Calu3 (cell line): ENCODE results near the gene SGK1. TPM values are rescaled to one million over a fixed set of nuclear protein-coding genes. Genes with fewer than 3 reads are reported as not detected.

Experiments
- Bru-seq: library from RNA; stranded (reverse); fragments of 400-500 nt; gene quantifications from one replicate; lab custom pipeline; 2021; lab: Mats Ljungman, UMichigan
- BruChase-seq, 2 experiments: library from RNA; stranded (reverse); fragments of 400-500 nt; gene quantifications; one replicate each; lab custom pipeline; 2021; lab: Mats Ljungman, UMichigan
- BruUV-seq: library from RNA; stranded (reverse); fragments of 400-500 nt; replicated peaks from 2 replicates; lab custom pipeline; 2021; lab: Mats Ljungman, UMichigan
- CTCF ChIA-PET: fragments of 300-600 bp; sonication (Branson Sonifier 250); formaldehyde crosslinking; loops from one replicate; lab custom pipeline; 2022; ENCODE audit warnings: antibody characterized with exemption; lab: Charles Lee
- DNase-seq: peaks from one replicate; pipeline ENCODE4 v3.0.0; 2022
- H3K27ac Mint-ChIP-seq: one replicate; pipeline ENCODE4 v1.8.0; 2022; ENCODE audit warnings: mixed read lengths; ENCODE audit not compliant: unreplicated experiment
- H3K27me3 Mint-ChIP-seq: one replicate; pipeline ENCODE4 v1.8.0; 2022; ENCODE audit warnings: mixed read lengths; ENCODE audit not compliant: unreplicated experiment
- H3K36me3 Mint-ChIP-seq: one replicate; pipeline ENCODE4 v1.8.0; 2022; ENCODE audit warnings: mild to moderate bottlenecking, moderate library complexity, mixed read lengths; ENCODE audit not compliant: insufficient read depth, unreplicated experiment
- H3K4me1 Mint-ChIP-seq: one replicate; pipeline ENCODE4 v1.8.0; 2022; ENCODE audit warnings: mild to moderate bottlenecking, low read depth, mixed read lengths; ENCODE audit not compliant: unreplicated experiment
- H3K4me3 Mint-ChIP-seq: one replicate; pipeline ENCODE4 v1.8.0; 2022; ENCODE audit warnings: mild to moderate bottlenecking, low read depth, moderate library complexity, mixed read lengths; ENCODE audit not compliant: unreplicated experiment
- H3K9me3 Mint-ChIP-seq: one replicate; pipeline ENCODE4 v1.8.0; 2022; ENCODE audit warnings: low read depth, mixed read lengths; ENCODE audit not compliant: unreplicated experiment
- CTCF ChIP-seq: fragments of 200-600 bp; IDR thresholded peaks from one replicate; pipeline ENCODE4 v1.8.0; 2022; ENCODE audit warnings: antibody characterized with exemption; ENCODE audit not compliant: unreplicated experiment
- intact Hi-C: fragments of 100-400 bp; cut with micrococcal nuclease; formaldehyde crosslinking; loops from one replicate; pipeline ENCODE4 v1.10.0; 2022; ENCODE audit not compliant: unreplicated experiment
- long read RNA-seq: library from polyadenylated mRNA; stranded (forward); transcript quantifications from one replicate; pipeline ENCODE4 v2.0.0, GENCODE V29; 2022
- total RNA-seq: library from RNA; stranded (reverse); gene quantifications from 2 replicates; pipeline ENCODE4 v1.2.3, GENCODE V29; 2022

SGK1 gene
- 18.7 and 21.8 TPM in 2 replicates for total RNA-seq
- percentile 33 among the genes with signal in this experiment for Bru-seq, nascent RNA
- BruChase-seq, experiment 1, labeled RNA remaining after a 6-hour chase = percentile 19 among the genes with signal in this experiment
- percentile 29 among the genes with signal in this experiment for BruChase-seq, experiment 2, labeled RNA remaining after a 2-hour chase
- long read RNA-seq, transcript SGK1-201 (12 exons, 2,401 nt) = major isoform, 8 of 13 reads
- long read RNA-seq, partial matches to known transcripts = 0 of 13 reads
- long read RNA-seq, other reads (novel, unspliced or antisense) = 2 of 13 reads

- DNase-seq = peak; percentile 6
- Mint-ChIP-seq H3K36me3 (peaks cover 3% of the 10 kb centered on the region), H3K4me1 (peaks cover 9% of the 10 kb centered on the region), H3K4me3 (peak within 1 kb of the TSS; percentile 69), H3K27me3 (peaks cover 52% of the 10 kb centered on the region), H3K9me3 (no peaks in the 10 kb centered on the region), H3K27ac (no peak within 1 kb of the TSS)
- no peak for TF ChIP-seq CTCF
- CTCF ChIA-PET = interaction anchor here (0.6 kb wide), 1 partner anchor 34 kb away, joined by 3 read pairs; no protein-coding TSS in a partner anchor
- intact Hi-C loops = no loop called here
- BruUV-seq = no TSS peak
Measured at GRCh38 chr6:134317471-134318131, at the start of gene SGK1. Gene SGK1 (minus strand): TSS chr6:134318112. CDS start chr6:134317460, 652 bp downstream.

DNA sequence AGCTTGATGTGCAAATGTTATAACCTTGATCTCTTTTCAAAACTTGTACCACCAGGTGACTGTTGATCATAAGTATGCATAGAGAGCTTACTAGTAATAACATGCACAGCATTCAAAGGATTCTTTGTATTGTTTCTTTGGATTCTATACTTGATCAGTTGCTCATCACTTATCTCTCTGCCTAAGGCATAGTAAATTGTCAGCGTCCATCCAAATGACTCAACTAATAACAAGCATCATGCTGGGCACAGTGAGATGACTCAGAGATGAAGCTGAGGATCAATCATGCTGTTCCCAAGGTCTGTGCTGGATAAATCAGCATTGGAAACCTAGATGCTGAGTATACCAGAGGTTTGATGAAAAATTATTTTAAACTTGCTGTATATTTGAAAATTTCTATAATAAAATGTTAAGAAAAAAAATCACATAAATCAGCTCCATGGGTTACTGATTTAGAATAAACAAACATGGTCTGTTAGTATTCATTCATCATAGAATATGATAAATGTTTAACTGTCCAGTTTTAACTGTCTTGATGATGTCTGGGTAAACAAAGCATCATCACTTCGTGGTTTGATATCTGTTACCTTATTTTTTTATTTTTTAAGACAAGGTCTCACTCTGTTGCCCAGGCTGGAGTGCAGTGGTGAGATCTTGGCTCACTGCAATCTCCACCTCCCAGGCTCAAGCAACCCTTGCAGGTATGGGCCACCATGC lies 45.6 kb upstream of the SGK1 start:
- intact Hi-C loops = no loop called here
- Mint-ChIP-seq H3K27me3 (no peaks in the 10 kb centered on the region), H3K4me1 (no peaks in the 10 kb centered on the region), H3K9me3 (no peaks in the 10 kb centered on the region), H3K4me3 (no peak overlapping the region), H3K27ac (no peak overlapping the region), H3K36me3 (no peaks in the 10 kb centered on the region)
- no peak for TF ChIP-seq CTCF
- DNase-seq = no peak
- BruUV-seq = no TSS peak
- CTCF ChIA-PET = no interaction called here

DNA sequence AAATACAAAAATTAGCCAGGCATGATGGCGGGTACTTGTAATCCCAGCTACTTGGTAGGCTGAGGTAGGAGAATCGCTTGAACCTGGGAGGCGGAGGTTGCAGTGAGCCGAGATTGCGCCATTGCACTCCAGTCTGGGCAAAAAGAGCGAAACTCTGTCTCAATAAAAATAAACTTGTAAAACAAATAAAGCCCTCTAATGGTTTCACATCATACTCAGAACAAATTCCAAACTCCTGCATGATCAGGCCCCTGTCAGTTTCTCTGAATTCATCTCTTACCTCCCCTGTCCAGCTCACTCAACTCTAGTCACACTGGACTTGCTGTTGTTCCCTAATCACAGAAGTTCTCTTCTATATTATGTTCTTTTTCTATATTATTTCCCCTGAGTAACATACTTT lies 43.1 kb upstream of the SGK1 start:
- DNase-seq = no peak
- TF ChIP-seq CTCF = no peak
- Mint-ChIP-seq H3K4me3 (no peak overlapping the region), H3K9me3 (peaks cover 5% of the 10 kb centered on the region), H3K4me1 (no peaks in the 10 kb centered on the region), H3K27ac (no peak overlapping the region), H3K36me3 (no peaks in the 10 kb centered on the region), H3K27me3 (no peaks in the 10 kb centered on the region)
- CTCF ChIA-PET = no interaction called here
- intact Hi-C loops = no loop called here
- BruUV-seq = no TSS peak

- Mint-ChIP-seq H3K9me3 (peaks cover 5% of the 10 kb centered on the region), H3K4me3 (no peak overlapping the region), H3K4me1 (no peaks in the 10 kb centered on the region), H3K27ac (no peak overlapping the region), H3K36me3 (no peaks in the 10 kb centered on the region), H3K27me3 (no peaks in the 10 kb centered on the region)
- no peak for TF ChIP-seq CTCF
- no TSS peak for BruUV-seq
- no peak for DNase-seq
- CTCF ChIA-PET = no interaction called here
- intact Hi-C loops = no loop called here
Measured at GRCh38 chr6:134359302-134359701, 41.4 kb upstream of the SGK1 start.
